Endothelial cell of umbilical vein (primary cell): Measurements from ENCODE around the gene C1QTNF8. TPM values are rescaled to one million over a fixed set of nuclear protein-coding genes. Genes with fewer than 3 reads are reported as not detected.

Experiments
- BruUV-seq: library from RNA; stranded (reverse); fragments of 400-500 nt; replicated peaks from 2 replicates; lab custom pipeline; 2021; lab: Mats Ljungman, UMichigan
- CTCF ChIA-PET: fragments of 300-600, 350-600 bp; sonication (Branson Sonifier 250); formaldehyde crosslinking; loops from one replicate; lab custom pipeline; 2021; ENCODE audit warnings: antibody characterized with exemption, inconsistent platforms; lab: Charles Lee
- POLR2A ChIA-PET: fragments of 300-600, 350-600 bp; sonication (Branson Sonifier 250); formaldehyde crosslinking; loops from one replicate; lab custom pipeline; 2021; ENCODE audit warnings: antibody characterized with exemption, inconsistent platforms; lab: Charles Lee
- DNase-seq: peaks from one replicate; pipeline ENCODE4 v3.0.0-alpha.2; 2011; ENCODE audit warnings: low read depth, low spot score
- FAIRE-seq: peaks from 2 replicates; lab custom pipeline; 2011; peaks lifted over from hg19 to GRCh38; lab: Jason Lieb, UNC
- H2AFZ ChIP-seq: 2 replicates; pipeline ENCODE4 v1.6.0; 2012; ENCODE audit warnings: low read depth, low read length, control low read depth, inconsistent platforms
- H3K27ac ChIP-seq: 2 replicates; pipeline ENCODE4 v1.5.1; 2011; ENCODE audit warnings: low read depth, mild to moderate bottlenecking, control low read depth, low read length, moderate library complexity; ENCODE audit not compliant: insufficient read depth
- H3K27me3 ChIP-seq, 2 experiments: 2 replicates each; pipeline versions ENCODE4 v1.6.0 to v1.6.1; 2011; ENCODE audit warnings: low read length in 2 of 2, mixed read lengths in 1 of 2; ENCODE audit not compliant: control insufficient read depth in 2 of 2, insufficient read depth in 2 of 2
- H3K36me3 ChIP-seq, 2 experiments: 2 replicates in 1 of 2; 3 replicates in 1 of 2; pipeline ENCODE4 v1.5.1; 2011; ENCODE audit warnings: low read length in 2 of 2, mild to moderate bottlenecking in 1 of 2, moderate library complexity in 1 of 2; ENCODE audit not compliant: control insufficient read depth in 2 of 2, insufficient read depth in 2 of 2; ENCODE audit errors: extremely low read depth in 1 of 2
- H3K4me1 ChIP-seq: 3 replicates; pipeline ENCODE4 v1.5.1; 2011; ENCODE audit warnings: mild to moderate bottlenecking, low read length; ENCODE audit not compliant: control insufficient read depth, insufficient read depth; ENCODE audit errors: extremely low read depth
- H3K4me2 ChIP-seq: 2 replicates; pipeline ENCODE4 v1.6.1; 2011; ENCODE audit warnings: low read length, control low read depth, mixed read lengths; ENCODE audit not compliant: insufficient read depth
- H3K4me3 ChIP-seq, 3 experiments: fragments of 200-600 bp in 1 of 3; sonication (generic), shearing (Covaris generic) in 1 of 3; replicated peaks in 1 of 3; 2 replicates each; pipeline ENCODE4 v1.5.1; 2011 to 2016; ENCODE audit warnings: control low read depth in 3 of 3, low read length in 3 of 3, mild to moderate bottlenecking in 2 of 3, inconsistent platforms in 1 of 3, low read depth in 1 of 3, moderate library complexity in 1 of 3; ENCODE audit not compliant: insufficient read depth in 1 of 3
- H3K79me2 ChIP-seq: 2 replicates; pipeline ENCODE4 v1.6.0; 2012; ENCODE audit warnings: low read length, inconsistent platforms; ENCODE audit not compliant: control insufficient read depth, insufficient read depth
- H3K9ac ChIP-seq: replicated peaks from 2 replicates; pipeline ENCODE3; 2011; ENCODE audit warnings: low read length, control low read depth; ENCODE audit not compliant: insufficient read depth; ENCODE audit errors: extremely low read depth
- H3K9me1 ChIP-seq: replicated peaks from 3 replicates; pipeline ENCODE4 v1.6.0; 2011; ENCODE audit warnings: mild to moderate bottlenecking, low read length; ENCODE audit not compliant: control insufficient read depth, insufficient read depth; ENCODE audit errors: extremely low read depth
- H3K9me3 ChIP-seq: replicated peaks from 2 replicates; pipeline ENCODE4 v1.5.1; 2012; ENCODE audit warnings: low read length, inconsistent platforms; ENCODE audit not compliant: control insufficient read depth, insufficient read depth
- H4K20me1 ChIP-seq: replicated peaks from 2 replicates; pipeline ENCODE3; 2011; ENCODE audit warnings: mild to moderate bottlenecking, low read length; ENCODE audit not compliant: control insufficient read depth, insufficient read depth; ENCODE audit errors: extremely low read depth
- EZH2 ChIP-seq: IDR thresholded peaks from 2 replicates; pipeline ENCODE4 v1.6.1; 2012; ENCODE audit warnings: borderline replicate concordance, low read depth, mild to moderate bottlenecking, moderate library complexity, low read length, inconsistent platforms; ENCODE audit not compliant: severe bottlenecking
- FOS ChIP-seq: IDR thresholded peaks from 2 replicates; pipeline ENCODE4 v1.6.1; 2011; ENCODE audit warnings: mild to moderate bottlenecking, low read length, moderate library complexity, borderline replicate concordance; ENCODE audit not compliant: insufficient read depth
- GATA2 ChIP-seq: IDR thresholded peaks from 2 replicates; pipeline ENCODE4 v1.7.0; 2011; ENCODE audit warnings: low read depth, mild to moderate bottlenecking, moderate library complexity, mixed read lengths, low read length; ENCODE audit not compliant: insufficient read length, insufficient read depth
- JUN ChIP-seq: IDR thresholded peaks from 2 replicates; pipeline ENCODE4 v1.6.1; 2011; ENCODE audit warnings: borderline replicate concordance, low read depth; ENCODE audit not compliant: insufficient read length, insufficient read depth
- MYC ChIP-seq: IDR thresholded peaks from one replicate; pipeline ENCODE4 v1.6.1; 2011; ENCODE audit warnings: mild to moderate bottlenecking, low read depth, low read length
- POLR2A ChIP-seq: IDR thresholded peaks from 2 replicates; pipeline ENCODE4 v1.6.1; 2012; ENCODE audit warnings: low read depth, mild to moderate bottlenecking, control low read depth, low read length
- POLR2AphosphoS5 ChIP-seq: IDR thresholded peaks from 2 replicates; pipeline ENCODE4 v1.6.1; 2012; ENCODE audit warnings: low read depth, mild to moderate bottlenecking, control low read depth, low read length, moderate library complexity; ENCODE audit not compliant: insufficient read depth
- dilution Hi-C: fragments of 300-500 bp; cut with MboI; formaldehyde crosslinking; loops from one replicate; pipeline ENCODE4 v1.15.0; 2019; ENCODE audit warnings: low sequenced_read_pairs; ENCODE audit not compliant: extremely low pct_ligation_motif_present
- intact Hi-C: fragments of 100-400 bp; cut with micrococcal nuclease; formaldehyde crosslinking; loops from one replicate; pipeline ENCODE4 v1.10.0; 2022
- polyA plus RNA-seq, 4 experiments: library from polyadenylated mRNA; depleted of rRNA in 3 of 4; stranded (reverse) in 3 of 4; unstranded in 1 of 4; fragments of >200 nt; gene quantifications; 2 replicates each; pipeline versions ENCODE4 v1.2.1 to v1.2.3, GENCODE V29; 2011 to 2012; ENCODE audit warnings: missing spikeins in 1 of 4
- total RNA-seq: library from RNA; stranded (reverse); gene quantifications from 2 replicates; pipeline ENCODE4 v1.2.3, GENCODE V29; 2021
- TF ChIP-seq, protein P1 (sequence below): IDR thresholded peaks from 2 replicates; pipeline ENCODE4 v1.6.1; 2011; ENCODE audit not compliant: insufficient read depth, insufficient read length
- TF ChIP-seq, protein P2 (sequence below), 2 donors: IDR thresholded peaks; 1 replicate in 1 of 2; 2 replicates in 1 of 2; pipeline ENCODE4 v1.5.1; 2011; ENCODE audit warnings: low read length in 2 of 2, mild to moderate bottlenecking in 2 of 2, moderate library complexity in 2 of 2, control low read depth in 1 of 2, inconsistent platforms in 1 of 2, low read depth in 1 of 2; ENCODE audit not compliant: insufficient read depth in 1 of 2; ENCODE audit errors: extremely low read depth in 1 of 2

C1QTNF8 gene
- total and polyA plus RNA-seq, 2 donors (not counting 3 experiments of a cell fraction or from before 2014, with no cell fraction given): not detected

DNA sequence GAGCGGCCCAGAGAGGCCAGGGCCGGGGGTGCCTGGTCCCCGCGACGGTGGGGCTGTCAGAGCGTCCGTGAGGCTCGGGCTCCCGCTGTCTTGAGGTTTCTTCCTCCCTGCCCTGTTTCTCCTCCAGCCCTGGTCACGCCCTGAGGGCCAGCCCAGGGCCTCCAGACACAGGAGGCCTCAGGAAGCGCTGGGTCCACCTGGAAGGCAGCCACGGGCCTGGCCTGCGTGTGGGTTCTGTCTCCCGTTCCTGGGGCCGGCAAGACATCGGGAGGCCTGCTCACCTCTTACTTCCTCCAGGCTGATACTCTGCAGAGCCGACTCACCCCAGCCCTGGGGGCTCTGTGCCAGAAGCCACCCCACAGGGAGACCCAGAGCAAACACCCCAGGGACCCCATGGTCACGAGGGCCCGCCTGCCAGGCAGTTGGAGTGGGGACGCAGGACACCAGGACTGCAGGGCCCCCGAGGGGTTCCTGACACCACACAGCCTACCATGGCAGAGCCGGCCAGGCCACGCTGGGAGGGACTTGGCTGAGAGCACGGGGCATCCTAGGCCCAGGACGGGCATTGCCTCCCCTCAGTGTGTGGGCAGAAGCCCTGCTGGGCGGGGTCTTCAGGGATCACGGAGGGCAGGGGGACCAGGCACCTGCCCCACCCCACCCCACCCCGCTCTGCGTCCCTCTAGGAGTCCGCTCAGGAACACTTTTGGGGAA lies 37.9 kb upstream of the C1QTNF8 start:
- no TSS peak for BruUV-seq
- Histone ChIP-seq H3K4me2 (no peak overlapping the region), H3K79me2 (no peaks in the 10 kb centered on the region), H3K9me1 (no peaks in the 10 kb centered on the region), H3K9me3 (no peaks in the 10 kb centered on the region), H4K20me1 (no peaks in the 10 kb centered on the region), H3K9ac (no peak overlapping the region), H3K4me1 (no peaks in the 10 kb centered on the region), H3K27me3 (no peaks in the 10 kb centered on the region), H3K36me3 (no peaks in the 10 kb centered on the region), H3K4me3 (no peak overlapping the region), H3K27ac (no peak overlapping the region), H2AFZ (no peak overlapping the region)
- FAIRE-seq (no peak), DNase-seq (no peak)
- intact Hi-C loops: no loop called here
- no peak for TF ChIP-seq EZH2
- TF ChIP-seq, protein P1, sequence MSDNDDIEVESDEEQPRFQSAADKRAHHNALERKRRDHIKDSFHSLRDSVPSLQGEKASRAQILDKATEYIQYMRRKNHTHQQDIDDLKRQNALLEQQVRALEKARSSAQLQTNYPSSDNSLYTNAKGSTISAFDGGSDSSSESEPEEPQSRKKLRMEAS: no peak
- no peak for TF ChIP-seq FOS
- no peak for TF ChIP-seq POLR2A
- TF ChIP-seq MYC: no peak
- no peak for TF ChIP-seq POLR2AphosphoS5
- TF ChIP-seq, protein P2, sequence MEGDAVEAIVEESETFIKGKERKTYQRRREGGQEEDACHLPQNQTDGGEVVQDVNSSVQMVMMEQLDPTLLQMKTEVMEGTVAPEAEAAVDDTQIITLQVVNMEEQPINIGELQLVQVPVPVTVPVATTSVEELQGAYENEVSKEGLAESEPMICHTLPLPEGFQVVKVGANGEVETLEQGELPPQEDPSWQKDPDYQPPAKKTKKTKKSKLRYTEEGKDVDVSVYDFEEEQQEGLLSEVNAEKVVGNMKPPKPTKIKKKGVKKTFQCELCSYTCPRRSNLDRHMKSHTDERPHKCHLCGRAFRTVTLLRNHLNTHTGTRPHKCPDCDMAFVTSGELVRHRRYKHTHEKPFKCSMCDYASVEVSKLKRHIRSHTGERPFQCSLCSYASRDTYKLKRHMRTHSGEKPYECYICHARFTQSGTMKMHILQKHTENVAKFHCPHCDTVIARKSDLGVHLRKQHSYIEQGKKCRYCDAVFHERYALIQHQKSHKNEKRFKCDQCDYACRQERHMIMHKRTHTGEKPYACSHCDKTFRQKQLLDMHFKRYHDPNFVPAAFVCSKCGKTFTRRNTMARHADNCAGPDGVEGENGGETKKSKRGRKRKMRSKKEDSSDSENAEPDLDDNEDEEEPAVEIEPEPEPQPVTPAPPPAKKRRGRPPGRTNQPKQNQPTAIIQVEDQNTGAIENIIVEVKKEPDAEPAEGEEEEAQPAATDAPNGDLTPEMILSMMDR (IDR thresholded peaks at IDR 0.05; ENCODE audit: extremely low read depth in 1 of 2, insufficient read depth in 1 of 2, low read depth in 1 of 2, low read length in 2 of 2): no peak
- TF ChIP-seq GATA2: no peak
- TF ChIP-seq JUN: no peak
- POLR2A ChIA-PET: no interaction called here
- CTCF ChIA-PET: interaction anchor here (0.7 kb wide), 1 partner anchor 167 kb away, joined by 3 read pairs; no protein-coding TSS in a partner anchor
- dilution Hi-C loops: no loop called here
